Left cardiac atrium (tissue), 4 donors: ENCODE measurements around the gene RPS19. TPM values are rescaled to one million over a fixed set of nuclear protein-coding genes. Genes with fewer than 3 reads are reported as not detected.

Source experiments
- ATAC-seq, 2 donors: fragments of 200-7000 bp; cut with Tn5 transposase; one replicate each; pipeline ENCODE4 v1.9.1; 2020; ENCODE audit warnings: mild to moderate bottlenecking in 2 of 2, moderate library complexity in 2 of 2
- DNase-seq: peaks from one replicate; pipeline ENCODE4 v3.0.0-alpha.2; 2020
- intact Hi-C, 2 donors: fragments of 100-400 bp; cut with DNase I; formaldehyde crosslinking; loops; one replicate each; pipeline versions ENCODE4 v1.14.1 to v1.15.1; 2022 to 2023
- long read RNA-seq: library from polyadenylated mRNA; unstranded; transcript quantifications from one replicate; pipeline ENCODE4 v2.0.0, GENCODE V29; 2021
- total RNA-seq, 2 donors: library from RNA; stranded (reverse); fragmentation: NEBNext Ultra II Directional; extraction: Animal tissue kit (Norgen Biotek cat#: 25700); gene quantifications; one replicate each; pipeline ENCODE4 v1.2.1, GENCODE V29; 2021
- donor health status: DM: no; HTN: yes; CAD: no.
- donor health status: DM: no; HTN: yes; CAD: no; lungs with severe emphysema.
- donor health status: DM: yes; HTN: yes; CAD: no.
- donor health status: Dilated cardiomyopathy.

The RPS19 gene
- 100 to 1,000 TPM; 811 to 841 TPM for total RNA-seq
- long read RNA-seq, transcript RPS19-206 (6 exons, 2,359 nt): major isoform, 71 of 72 reads
- long read RNA-seq, partial matches to known transcripts: 1 of 72 reads
- long read RNA-seq, other reads (novel, unspliced or antisense): 0 of 72 reads

- intact Hi-C loops: no loop called here
- peak; percentile 96 to 97 for ATAC-seq
- DNase-seq: peak; percentile 98
These were observed at the start of gene RPS19 for GRCh38 chr19:41859618-41860418. RPS19 (plus strand) TSS chr19:41860255; CDS start chr19:41860775, 520 bp downstream.

- ATAC-seq: no peak
- intact Hi-C loops: no loop called here
These were observed 49.8 kb upstream of the RPS19 start for GRCh38 chr19:41810301-41810700.

GRCh38 chr19:41811036-41811435, 49.0 kb upstream of the RPS19 start:
- intact Hi-C loops: no loop called here
- DNase-seq (no peak), ATAC-seq (peak; percentile 64 to 65)

More at GRCh38 chr19:41810301-41810700, 49.8 kb upstream of the RPS19 start:
- DNase-seq: no peak

- ATAC-seq (no peak), DNase-seq (no peak)
- intact Hi-C loops: no loop called here
These were observed 48.1 kb upstream of the RPS19 start for GRCh38 chr19:41811981-41812380.

GRCh38 chr19:41813911-41814310, 46.1 kb upstream of the RPS19 start:
- intact Hi-C loops: no loop called here
- DNase-seq: no peak
- no peak for ATAC-seq

- ATAC-seq: no peak
- DNase-seq: no peak
- intact Hi-C loops: no loop called here
These were observed 44.8 kb upstream of the RPS19 start for GRCh38 chr19:41815301-41815700.

GRCh38 chr19:41816761-41817160, 43.3 kb upstream of the RPS19 start:
- ATAC-seq (no peak), DNase-seq (no peak)
- intact Hi-C loops: no loop called here

- peak; percentile 27 to 48 for ATAC-seq
- no peak for DNase-seq
- intact Hi-C loops: no loop called here
These were observed 38.9 kb upstream of the RPS19 start for GRCh38 chr19:41821003-41821735.

GRCh38 chr19:41837981-41838708, 21.9 kb upstream of the RPS19 start:
- DNase-seq (no peak), ATAC-seq (no peak)
- intact Hi-C loops: no loop called here

GRCh38 chr19:41839211-41839610, 20.8 kb upstream of the RPS19 start:
- no peak for ATAC-seq
- intact Hi-C loops: no loop called here

GRCh38 chr19:41843371-41843770, 16.7 kb upstream of the RPS19 start:
- no peak for DNase-seq
- intact Hi-C loops: no loop called here

More at GRCh38 chr19:41839211-41839610, 20.8 kb upstream of the RPS19 start:
- DNase-seq: no peak

GRCh38 chr19:41844601-41845000, 15.5 kb upstream of the RPS19 start, which contains the start of gene LYPD4:
LYPD4 (minus strand) TSS chr19:41844683; CDS start chr19:41839285, 5,398 bp downstream.
- DNase-seq (no peak), ATAC-seq (no peak)
- intact Hi-C loops: no loop called here

More at GRCh38 chr19:41843371-41843770, 16.7 kb upstream of the RPS19 start:
- ATAC-seq: no peak

GRCh38 chr19:41845001-41845050, 15.2 kb upstream of the RPS19 start, which contains the start of gene DMRTC2:
DMRTC2 (plus strand) TSS chr19:41845042; CDS start chr19:41847429, 2,387 bp downstream.
- DNase-seq (no peak), ATAC-seq (no peak)
- intact Hi-C loops: no loop called here

GRCh38 chr19:41845051-41845590, 14.9 kb upstream of the RPS19 start:
- ATAC-seq (no peak), DNase-seq (no peak)
- intact Hi-C loops: no loop called here

- no peak for ATAC-seq
- intact Hi-C loops: no loop called here
- DNase-seq: no peak
These were observed 12.5 kb upstream of the RPS19 start for GRCh38 chr19:41847351-41848105.

GRCh38 chr19:41848666-41849065, 11.4 kb upstream of the RPS19 start:
- DNase-seq (no peak), ATAC-seq (no peak)
- intact Hi-C loops: no loop called here

GRCh38 chr19:41849067-41849466, 11.0 kb upstream of the RPS19 start:
- intact Hi-C loops: no loop called here
- DNase-seq (no peak), ATAC-seq (no peak)

- DNase-seq: no peak
- intact Hi-C loops: no loop called here
- no peak for ATAC-seq
These were observed 9.7 kb upstream of the RPS19 start for GRCh38 chr19:41850381-41850780.

- intact Hi-C loops: no loop called here
- no peak for DNase-seq
- no peak for ATAC-seq
These were observed 8.6 kb upstream of the RPS19 start for GRCh38 chr19:41851456-41851855.
